OCI-LY7 (cell line): Measurements from ENCODE around the gene SRRM2. TPM values are rescaled to one million over a fixed set of nuclear protein-coding genes. Genes with fewer than 3 reads are reported as not detected.
A peak's percentile ranks its signal among the peaks of the same experiment; 100 is the strongest.

Source experiments
- BruUV-seq: library from RNA; stranded (reverse); fragments of 400-500 nt; replicated peaks from 2 replicates; lab custom pipeline; 2021; lab: Mats Ljungman, UMichigan
- CTCF ChIA-PET: fragments of 300-600 bp; sonication (Branson Sonifier 250); formaldehyde crosslinking; loops from one replicate; lab custom pipeline; 2022; ENCODE audit warnings: antibody characterized with exemption; ENCODE audit not compliant: unreplicated experiment; lab: Charles Lee
- POLR2A ChIA-PET: fragments of 300-600 bp; sonication (Branson Sonifier 250); formaldehyde crosslinking; loops from one replicate; lab custom pipeline; 2022; ENCODE audit warnings: antibody characterized with exemption; lab: Charles Lee
- DNase-seq: peaks from one replicate; pipeline ENCODE4 v3.0.0-alpha.2; 2015; ENCODE audit warnings: low spot score
- H2AFZ ChIP-seq: fragments of 200-600 bp; sonication (generic), shearing (Covaris generic); 2 replicates; pipeline ENCODE4 v1.6.1; 2014; ENCODE audit warnings: mild to moderate bottlenecking, antibody characterized with exemption, low read length, moderate library complexity
- H3K27ac ChIP-seq: fragments of 200-600 bp; sonication (generic); 2 replicates; pipeline ENCODE4 v1.5.1; 2014; ENCODE audit warnings: mixed run types, low read depth, mild to moderate bottlenecking, moderate library complexity, low read length, inconsistent platforms; ENCODE audit not compliant: poor library complexity, severe bottlenecking
- H3K36me3 ChIP-seq: fragments of 200-600 bp; sonication (generic); 2 replicates; pipeline ENCODE4 v1.6.1; 2014; ENCODE audit warnings: mild to moderate bottlenecking, antibody characterized with exemption, low read length, moderate library complexity, mixed read lengths; ENCODE audit not compliant: insufficient read depth
- H3K4me1 ChIP-seq: fragments of 200-600 bp; sonication (generic); 2 replicates; pipeline ENCODE4 v1.5.1; 2014; ENCODE audit warnings: mild to moderate bottlenecking, low read length; ENCODE audit not compliant: insufficient read depth, poor library complexity, severe bottlenecking
- H3K4me2 ChIP-seq: fragments of 200-600 bp; sonication (generic); 2 replicates; pipeline ENCODE4 v1.6.1; 2014; ENCODE audit warnings: mild to moderate bottlenecking, low read length
- H3K4me3 ChIP-seq: fragments of 200-600 bp; sonication (generic); 2 replicates; pipeline ENCODE4 v1.5.1; 2014; ENCODE audit warnings: mild to moderate bottlenecking, low read depth, low read length; ENCODE audit not compliant: poor library complexity, severe bottlenecking
- H3K79me2 ChIP-seq: fragments of 200-600 bp; sonication (generic); 2 replicates; pipeline ENCODE4 v1.6.1; 2016; ENCODE audit warnings: low read depth, mild to moderate bottlenecking, low read length, moderate library complexity, mixed read lengths; ENCODE audit not compliant: insufficient read depth
- H3K9me2 ChIP-seq: fragments of 200-600 bp; sonication (generic); 2 replicates; pipeline ENCODE4 v1.6.1; 2016; ENCODE audit warnings: mild to moderate bottlenecking, low read length, mixed read lengths; ENCODE audit not compliant: insufficient read depth
- H3K9me3 ChIP-seq: fragments of 200-600 bp; sonication (generic); 2 replicates; pipeline ENCODE4 v1.6.1; 2014; ENCODE audit warnings: mild to moderate bottlenecking, mixed run types, low read length, mixed read lengths
- H4K20me1 ChIP-seq: fragments of 200-600 bp; sonication (generic); 2 replicates; pipeline ENCODE4 v1.6.1; 2014; ENCODE audit warnings: mild to moderate bottlenecking, antibody characterized with exemption, low read length, moderate library complexity, mixed read lengths; ENCODE audit not compliant: insufficient read depth
- EZH2phosphoT487 ChIP-seq: fragments of 200-600 bp; sonication (generic); IDR thresholded peaks from 2 replicates; pipeline ENCODE4 v1.6.1; 2018; ENCODE audit warnings: low read depth, borderline replicate concordance, mild to moderate bottlenecking, mixed run types, antibody characterized with exemption, low read length, moderate library complexity, mixed read lengths
- intact Hi-C: fragments of 100-400 bp; cut with micrococcal nuclease; formaldehyde crosslinking; loops from one replicate; pipeline ENCODE4 v1.10.0; 2022; ENCODE audit not compliant: unreplicated experiment
- total RNA-seq, 2 experiments: library from RNA; depleted of rRNA in 1 of 2; stranded (reverse); fragments of >200 nt in 1 of 2; shearing (Covaris generic) in 1 of 2; gene quantifications; 2 replicates each; pipeline ENCODE4 v1.2.3, GENCODE V29; 2014 to 2022
- TF ChIP-seq, protein P1 (sequence below): fragments of 200-600 bp; sonication (generic); conservative IDR thresholded peaks from 2 replicates; pipeline ENCODE4 v1.5.1; 2014; ENCODE audit warnings: mild to moderate bottlenecking, antibody characterized with exemption, low read length, moderate library complexity, mixed read lengths

Gene SRRM2
- total RNA-seq, 2 experiments from 2014 or later: 208 to 819 TPM

DNA sequence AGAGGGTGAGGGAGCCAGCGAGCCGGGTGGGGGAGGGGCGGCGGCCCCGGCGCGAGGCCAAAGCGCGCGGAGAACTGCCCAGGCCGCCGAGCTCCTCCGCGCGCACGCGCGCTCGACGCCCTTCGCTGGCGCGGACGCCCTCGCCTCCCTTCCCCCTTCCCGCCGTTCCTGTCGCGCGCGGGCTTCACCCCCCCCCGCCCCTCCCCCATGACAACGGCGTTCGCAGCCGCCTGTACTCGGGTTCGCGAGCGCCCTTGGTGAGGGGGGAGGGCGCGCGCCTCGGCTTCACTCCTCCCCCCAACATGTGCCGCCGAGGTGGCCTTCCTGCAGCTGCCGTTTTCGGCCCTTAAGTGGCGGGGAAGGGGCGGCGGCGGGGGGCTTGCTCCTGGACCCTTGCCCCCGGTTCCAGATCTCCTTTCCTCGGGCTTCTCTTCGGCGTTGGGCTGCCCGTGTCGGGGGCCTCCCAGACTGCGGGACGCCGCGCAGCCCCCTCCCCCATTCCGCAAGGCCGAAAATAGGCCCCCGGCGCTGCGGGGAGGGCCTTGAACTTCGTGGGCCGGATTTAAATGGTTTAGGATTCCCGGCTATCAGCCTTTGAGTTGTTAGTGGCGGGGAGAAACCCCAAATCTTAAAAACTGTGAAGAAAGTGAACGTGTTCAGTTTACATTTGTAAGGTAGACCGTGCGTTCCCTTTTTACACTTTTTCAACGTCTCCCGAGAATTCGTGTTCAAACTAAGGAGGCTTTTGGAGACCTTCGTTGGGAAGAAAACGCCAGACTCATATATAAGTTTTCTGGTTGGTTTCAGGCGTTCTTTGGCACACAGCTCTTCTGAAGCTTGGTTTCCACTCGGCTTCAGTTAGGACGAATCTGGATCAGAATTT is 653 bp downstream of the SRRM2 start:
- DNase-seq: peak; percentile 79
- ChIA-PET POLR2A (interaction anchor here (0.6 to 0.7 kb wide), 4 partner anchors 72 to 311 kb away, joined by 3 to 4 read pairs (median 4); no protein-coding TSS in a partner anchor), CTCF (interaction anchor here (0.6 to 0.7 kb wide), 2 partner anchors 207 to 275 kb away, joined by 4 to 8 read pairs; no protein-coding TSS in a partner anchor)

DNA sequence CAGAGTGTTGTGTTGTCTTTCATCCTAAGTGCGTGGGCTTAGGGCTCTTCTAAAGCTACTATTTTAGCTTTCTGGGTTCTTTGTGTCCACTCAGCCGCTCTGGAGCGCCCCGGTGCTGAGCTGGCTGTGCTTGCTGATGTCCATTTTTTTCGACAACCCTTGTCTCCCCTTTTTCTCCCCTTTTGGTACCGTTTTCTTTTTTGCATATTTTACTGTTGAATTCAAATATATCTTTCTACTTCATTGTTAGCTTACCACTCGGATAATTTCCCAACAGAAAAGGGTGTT is 1.2 kb downstream of the SRRM2 start:
- Histone ChIP-seq H2AFZ (no peak overlapping the region), H3K9me3 (no peaks in the 10 kb centered on the region), H4K20me1 (peaks cover 36% of the 10 kb centered on the region), H3K4me2 (peak overlapping the region; percentile 83), H3K4me3 (peak overlapping the region; percentile 99), H3K27ac (peak overlapping the region; percentile 95), H3K9me2 (no peaks in the 10 kb centered on the region), H3K79me2 (peaks cover 77% of the 10 kb centered on the region), H3K4me1 (peaks cover 35% of the 10 kb centered on the region), H3K36me3 (peaks cover 65% of the 10 kb centered on the region)
- intact Hi-C loops: loop anchor here (2.0 to 10.0 kb wide), 3 partner anchors 23 to 219 kb away; partner anchors contain the start of genes CEMP1, ELOB and PDPK1
- ChIA-PET CTCF (no interaction called here), POLR2A (interaction anchor here (0.6 kb wide), 1 partner anchor 19 kb away, joined by 8 read pairs; no protein-coding TSS in a partner anchor)
- DNase-seq: peak; percentile 21
- no TSS peak for BruUV-seq
- TF ChIP-seq, protein P1, sequence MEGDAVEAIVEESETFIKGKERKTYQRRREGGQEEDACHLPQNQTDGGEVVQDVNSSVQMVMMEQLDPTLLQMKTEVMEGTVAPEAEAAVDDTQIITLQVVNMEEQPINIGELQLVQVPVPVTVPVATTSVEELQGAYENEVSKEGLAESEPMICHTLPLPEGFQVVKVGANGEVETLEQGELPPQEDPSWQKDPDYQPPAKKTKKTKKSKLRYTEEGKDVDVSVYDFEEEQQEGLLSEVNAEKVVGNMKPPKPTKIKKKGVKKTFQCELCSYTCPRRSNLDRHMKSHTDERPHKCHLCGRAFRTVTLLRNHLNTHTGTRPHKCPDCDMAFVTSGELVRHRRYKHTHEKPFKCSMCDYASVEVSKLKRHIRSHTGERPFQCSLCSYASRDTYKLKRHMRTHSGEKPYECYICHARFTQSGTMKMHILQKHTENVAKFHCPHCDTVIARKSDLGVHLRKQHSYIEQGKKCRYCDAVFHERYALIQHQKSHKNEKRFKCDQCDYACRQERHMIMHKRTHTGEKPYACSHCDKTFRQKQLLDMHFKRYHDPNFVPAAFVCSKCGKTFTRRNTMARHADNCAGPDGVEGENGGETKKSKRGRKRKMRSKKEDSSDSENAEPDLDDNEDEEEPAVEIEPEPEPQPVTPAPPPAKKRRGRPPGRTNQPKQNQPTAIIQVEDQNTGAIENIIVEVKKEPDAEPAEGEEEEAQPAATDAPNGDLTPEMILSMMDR: peak; percentile 20; the same call in 1 of the 2 replicates
- no peak for TF ChIP-seq EZH2phosphoT487

More for the DNA sequence above, 653 bp downstream of the SRRM2 start:
- Histone ChIP-seq H3K4me1 (peaks cover 35% of the 10 kb centered on the region), H3K9me3 (no peaks in the 10 kb centered on the region), H2AFZ (no peak overlapping the region), H4K20me1 (peaks cover 34% of the 10 kb centered on the region), H3K79me2 (peaks cover 71% of the 10 kb centered on the region), H3K4me2 (peak overlapping the region; percentile 83), H3K36me3 (peaks cover 59% of the 10 kb centered on the region), H3K27ac (peak overlapping the region; percentile 95), H3K4me3 (peak overlapping the region; percentile 99), H3K9me2 (no peaks in the 10 kb centered on the region)
- TF ChIP-seq EZH2phosphoT487: no peak
- TF ChIP-seq, protein P1: no peak
- intact Hi-C loops: loop anchor here (1.0 to 10.0 kb wide), 5 partner anchors 24 to 218 kb away; partner anchors contain the start of genes CEMP1, ELOB, KCTD5 and PDPK1
- BruUV-seq: no TSS peak
